ENCODE results near the gene NAA20.

NAA20 gene, protein sequence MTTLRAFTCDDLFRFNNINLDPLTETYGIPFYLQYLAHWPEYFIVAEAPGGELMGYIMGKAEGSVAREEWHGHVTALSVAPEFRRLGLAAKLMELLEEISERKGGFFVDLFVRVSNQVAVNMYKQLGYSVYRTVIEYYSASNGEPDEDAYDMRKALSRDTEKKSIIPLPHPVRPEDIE

GRCh38 chr20:20017001-20017843 lies at the start of gene NAA20:
TSS of gene NAA20 (plus strand) at chr20:20017362. CDS start at chr20:20017397, 35 bp downstream.
- peak; percentile 77 for DNase-seq

DNA sequence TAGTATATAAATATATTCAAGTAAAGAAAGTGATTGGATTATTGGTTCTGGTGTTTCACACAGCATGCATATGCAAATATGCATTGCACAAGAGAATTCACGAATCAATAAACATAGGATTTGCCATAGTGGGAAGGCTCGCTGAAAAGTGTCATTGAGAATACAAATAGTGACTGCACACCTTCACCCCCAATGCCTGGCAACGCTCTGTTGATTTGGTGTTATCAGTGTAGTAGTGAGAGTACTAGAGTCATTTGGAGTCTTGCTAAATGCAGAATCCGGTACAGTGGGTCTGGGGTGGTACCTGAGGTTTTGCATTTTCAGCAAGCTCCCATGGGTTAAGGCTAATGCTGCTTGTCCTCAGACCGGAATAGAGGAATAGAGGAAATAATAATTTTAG lies 49.7 kb upstream of the NAA20 start:
- DNase-seq, result no peak

DNA sequence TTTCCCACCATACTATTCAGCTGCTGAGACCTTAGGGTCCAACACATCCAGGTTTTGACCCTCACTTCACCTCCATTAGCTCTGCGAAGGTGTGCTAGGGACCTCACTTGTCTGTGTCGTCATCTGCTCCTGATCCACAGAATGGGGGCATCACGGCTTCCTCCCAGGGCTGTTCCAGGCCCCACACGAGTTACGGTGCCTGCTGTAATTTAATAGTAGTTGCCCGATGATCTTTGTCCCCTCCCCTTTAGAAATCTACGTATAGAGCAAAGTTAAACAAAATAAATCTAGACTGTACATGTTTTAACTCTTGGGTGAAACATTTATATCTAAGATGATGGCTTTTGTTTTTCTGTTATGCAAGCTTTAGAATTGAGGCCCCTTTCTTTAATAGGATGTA lies 49.1 kb upstream of the NAA20 start:
- no peak for DNase-seq

- peak; percentile 83 for DNase-seq
These were observed 48.6 kb upstream of the NAA20 start for GRCh38 chr20:19968466-19969073.

- DNase-seq, result no peak
These were observed 48.1 kb upstream of the NAA20 start for GRCh38 chr20:19969106-19969505.

DNA sequence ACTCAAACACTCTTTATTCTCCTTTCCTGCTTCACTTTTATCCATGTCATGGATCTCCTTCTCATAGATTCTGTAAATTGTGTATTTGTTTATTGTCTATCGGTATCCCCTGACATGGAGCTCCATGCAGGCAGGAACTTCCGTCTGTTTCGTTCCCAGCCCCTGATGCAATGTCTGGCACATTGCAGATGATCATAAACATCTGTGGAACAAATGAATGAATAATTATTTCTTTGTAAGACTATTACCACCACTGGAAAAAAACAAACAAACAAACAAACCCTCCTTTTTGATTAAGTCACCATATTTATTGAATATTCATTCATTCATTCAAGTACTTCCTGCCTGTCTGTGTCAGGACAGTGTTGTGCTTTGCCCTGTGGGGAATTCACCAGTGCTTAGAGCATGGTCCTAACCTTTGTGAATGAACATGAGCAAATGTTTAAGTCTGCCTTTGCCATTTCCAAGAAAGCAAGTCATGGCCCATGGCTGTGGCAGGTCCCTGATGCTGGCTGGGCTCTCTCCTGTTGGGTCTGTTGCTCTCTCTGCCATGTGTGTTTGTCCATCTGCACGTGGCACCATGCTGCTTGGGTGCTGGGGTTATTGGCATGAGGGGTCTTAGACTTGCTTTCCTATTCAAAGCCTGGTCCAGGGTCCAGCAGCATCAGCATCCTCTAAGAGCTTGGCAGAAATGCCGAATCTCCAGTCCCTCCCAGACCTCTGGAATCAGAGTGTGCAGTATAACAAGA lies 47.5 kb upstream of the NAA20 start:
- DNase-seq, result no peak

- DNase-seq, result no peak
These were observed 46.9 kb upstream of the NAA20 start for GRCh38 chr20:19970256-19970765.

GRCh38 chr20:19971116-19971515 lies 46.0 kb upstream of the NAA20 start:
- DNase-seq, result no peak

DNA sequence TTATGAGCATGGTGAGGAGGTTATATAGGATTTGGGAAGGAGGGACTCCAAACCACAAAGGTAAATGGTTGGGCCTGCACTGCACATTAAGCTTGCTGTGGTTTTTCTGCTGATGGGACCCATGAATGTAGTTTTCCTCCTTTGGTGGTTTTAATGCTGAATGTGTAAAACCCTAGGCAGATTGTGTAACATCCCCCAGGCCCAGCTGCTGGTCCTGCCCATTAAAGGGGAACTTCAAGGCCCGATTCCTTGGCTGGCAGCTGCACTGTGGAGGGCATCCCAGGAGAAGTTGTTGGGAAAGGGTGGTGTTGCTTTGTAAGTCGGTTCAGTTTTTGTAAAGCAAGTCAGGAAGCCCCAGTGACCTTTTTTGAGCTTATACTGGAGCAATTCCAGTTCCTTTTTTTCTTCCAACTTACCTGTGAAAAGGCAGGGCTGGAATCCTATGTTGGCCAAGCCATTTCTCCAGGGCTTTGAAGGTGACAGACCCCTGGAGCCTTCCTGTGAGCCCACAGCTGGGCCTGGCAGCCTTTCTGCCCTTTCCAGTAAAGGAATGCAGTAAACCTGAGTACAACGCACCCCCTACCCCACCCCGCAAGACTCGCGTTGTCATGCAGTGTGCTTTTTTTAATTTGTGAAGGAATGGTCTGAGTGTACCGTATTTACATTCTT lies 43.1 kb upstream of the NAA20 start:
- DNase-seq, result no peak

GRCh38 chr20:19974630-19975435 lies 42.3 kb upstream of the NAA20 start:
- DNase-seq, result no peak

DNA sequence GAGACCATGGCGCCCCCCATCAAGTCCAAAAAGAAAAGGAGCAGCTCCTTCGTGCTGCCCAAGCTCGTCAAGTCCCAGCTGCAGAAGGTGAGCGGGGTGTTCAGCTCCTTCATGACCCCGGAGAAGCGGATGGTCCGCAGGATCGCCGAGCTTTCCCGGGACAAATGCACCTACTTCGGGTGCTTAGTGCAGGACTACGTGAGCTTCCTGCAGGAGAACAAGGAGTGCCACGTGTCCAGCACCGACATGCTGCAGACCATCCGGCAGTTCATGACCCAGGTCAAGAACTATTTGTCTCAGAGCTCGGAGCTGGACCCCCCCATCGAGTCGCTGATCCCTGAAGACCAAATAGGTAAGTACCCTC lies 41.7 kb upstream of the NAA20 start:
- DNase-seq, result no peak

DNA sequence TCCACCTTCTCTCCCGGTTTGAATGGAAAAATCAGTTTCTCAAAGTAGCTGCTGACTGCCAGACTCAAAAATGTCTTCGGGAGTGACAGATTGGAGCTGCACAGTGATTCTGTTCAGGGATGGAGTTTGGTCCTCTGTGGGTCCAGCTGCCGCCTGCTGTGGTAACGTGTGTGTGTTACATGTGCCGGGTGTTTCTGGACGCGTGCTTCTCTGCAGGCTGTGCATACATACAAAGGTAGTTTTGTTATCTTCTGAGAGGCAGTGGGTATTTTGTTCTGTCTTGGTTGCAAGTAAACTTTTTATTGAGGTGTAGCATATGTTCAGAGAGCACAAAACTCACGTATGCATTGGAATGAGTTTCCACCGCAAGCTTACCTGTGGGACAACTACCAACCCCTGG lies 41.3 kb upstream of the NAA20 start:
- no peak for DNase-seq

DNA sequence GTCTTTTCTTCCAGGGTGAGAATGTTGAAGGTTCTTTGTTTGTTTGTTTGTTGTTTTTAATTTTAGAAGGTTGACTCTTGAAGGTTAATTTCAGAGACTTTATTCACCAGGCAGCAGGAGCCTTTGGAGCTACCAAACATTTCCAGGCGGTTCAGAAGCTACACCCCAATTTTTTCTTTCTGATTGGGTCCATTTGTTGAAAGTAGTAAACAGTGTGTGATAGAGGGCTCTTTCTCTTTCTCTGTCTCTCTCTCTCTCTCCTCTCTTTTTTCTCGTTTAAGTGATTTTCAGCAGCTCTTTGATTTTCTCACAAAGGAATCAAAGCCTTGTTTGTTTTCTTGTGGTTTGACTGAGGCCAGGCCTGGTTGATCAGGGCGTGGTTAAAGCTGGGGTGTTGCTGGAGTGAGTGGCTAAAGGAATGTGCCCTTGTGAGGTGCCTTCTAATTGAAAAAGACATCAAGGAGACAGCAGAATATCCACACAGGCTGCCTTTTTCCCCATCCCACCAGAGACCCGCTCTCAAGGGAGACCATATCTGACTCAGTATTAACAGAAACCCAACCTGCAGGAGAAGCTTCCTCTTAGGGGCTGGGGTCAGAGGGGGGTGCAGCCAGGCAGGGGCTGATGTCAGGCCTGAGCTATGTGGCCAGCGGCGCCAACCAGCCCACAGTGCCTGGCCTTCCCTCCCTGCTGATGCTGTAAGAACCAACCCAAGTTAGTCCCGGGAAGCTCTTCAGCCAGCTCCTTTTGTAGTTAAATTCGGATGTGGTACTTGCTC lies 40.4 kb upstream of the NAA20 start:
- no peak for DNase-seq

GRCh38 chr20:19977373-19977770 lies 39.8 kb upstream of the NAA20 start:
- no peak for DNase-seq

DNA sequence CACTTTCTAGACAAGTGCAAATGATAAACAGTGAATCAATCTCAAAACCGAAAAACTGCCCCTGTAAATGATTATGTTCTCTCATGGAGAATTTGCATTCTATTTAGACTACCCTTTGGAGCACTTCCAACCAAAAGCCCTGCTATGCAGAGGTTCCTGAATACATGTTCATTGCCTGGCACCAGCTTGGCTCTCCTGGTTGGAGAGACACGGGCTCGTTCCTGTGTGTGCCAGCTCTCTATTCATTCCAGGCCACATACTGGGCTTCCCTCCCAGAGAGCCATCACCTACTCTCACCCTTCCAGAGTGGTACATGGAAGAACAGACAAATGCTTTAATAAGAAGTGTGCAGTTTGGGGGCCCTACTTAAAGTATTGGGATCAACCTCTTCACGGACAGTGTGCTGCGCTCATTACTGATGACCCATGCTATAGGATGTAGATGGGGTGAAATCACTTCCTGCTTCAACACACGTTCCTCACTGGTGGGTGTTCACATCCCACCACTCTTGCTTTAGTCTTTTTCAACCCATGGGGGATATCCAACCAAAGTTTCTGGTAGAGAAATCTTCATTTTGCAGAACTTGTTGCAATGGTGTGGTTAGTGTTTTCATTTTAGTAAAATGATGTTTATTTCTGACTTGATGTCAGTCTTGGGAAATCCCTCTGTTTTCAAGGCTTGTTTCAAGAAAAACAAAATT lies 38.5 kb upstream of the NAA20 start:
- DNase-seq, result no peak

GRCh38 chr20:19981031-19981451 lies 36.1 kb upstream of the NAA20 start:
- DNase-seq, result no peak

DNA sequence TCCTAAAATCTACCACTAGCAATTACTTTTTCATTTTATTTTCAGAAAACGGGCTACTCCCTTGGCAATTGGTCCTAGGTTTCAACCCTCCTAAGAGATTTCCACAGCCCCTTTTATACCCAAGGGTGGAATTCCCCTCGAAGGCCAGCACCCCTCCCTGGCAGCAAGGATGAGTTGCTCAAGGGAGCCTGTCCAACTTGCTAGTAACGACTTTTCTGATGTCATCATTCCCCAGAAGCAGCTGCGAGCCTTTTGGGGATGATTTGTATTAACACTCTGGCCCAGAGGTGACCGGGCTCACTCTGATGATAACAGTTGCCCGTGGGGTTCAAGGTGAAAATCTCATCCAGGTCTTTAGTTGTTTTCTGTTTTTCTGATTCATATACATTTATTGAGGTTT lies 30.7 kb upstream of the NAA20 start:
- no peak for DNase-seq

DNA sequence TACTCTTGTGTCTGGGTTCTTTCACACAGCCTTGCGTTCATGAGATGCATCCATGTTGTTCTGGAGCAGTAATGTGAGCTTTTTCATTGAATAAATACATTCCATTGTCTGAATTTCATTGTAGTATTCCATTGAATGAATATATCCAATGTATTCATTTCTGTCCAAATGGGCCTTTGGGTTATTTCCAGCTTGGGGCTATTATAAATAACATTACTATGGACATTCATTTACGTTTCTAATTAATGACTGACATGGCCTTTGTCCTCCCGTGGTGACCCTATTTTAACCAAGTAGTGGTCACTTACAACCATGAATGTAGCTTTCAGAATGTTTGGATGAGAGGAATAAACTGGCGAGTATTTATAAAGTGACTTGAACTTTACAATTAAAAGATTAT lies 30.1 kb upstream of the NAA20 start:
- no peak for DNase-seq

DNA sequence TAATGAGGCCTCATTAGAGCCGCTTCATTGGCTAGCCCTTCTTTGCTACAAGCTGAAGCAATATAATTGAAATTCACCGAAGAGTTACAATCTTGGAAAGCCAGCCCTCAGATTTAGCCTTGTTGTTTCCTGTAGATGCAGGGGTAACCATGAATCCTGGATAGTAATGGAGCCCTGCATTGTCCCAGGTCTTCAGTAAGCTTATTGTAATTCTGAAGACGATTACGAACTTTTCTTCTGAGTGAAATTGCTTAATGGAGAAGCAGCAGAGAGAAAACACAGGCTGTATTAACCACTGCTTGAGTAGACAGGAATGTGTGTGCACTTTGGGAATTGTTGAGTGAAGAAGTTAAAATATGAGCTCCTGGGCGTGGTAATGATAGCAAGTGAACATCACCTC lies 26.3 kb upstream of the NAA20 start:
- DNase-seq, result no peak

GRCh38 chr20:19991308-19991707 lies 25.9 kb upstream of the NAA20 start:
- DNase-seq, result no peak
